ENCODE data around the gene ACAT2.
"Not testable (repeated sequence)": the region's sequence is repeated elsewhere in the genome, so short reads cannot be mapped to it uniquely, and the experiment has no call there.

Gene ACAT2

DNA sequence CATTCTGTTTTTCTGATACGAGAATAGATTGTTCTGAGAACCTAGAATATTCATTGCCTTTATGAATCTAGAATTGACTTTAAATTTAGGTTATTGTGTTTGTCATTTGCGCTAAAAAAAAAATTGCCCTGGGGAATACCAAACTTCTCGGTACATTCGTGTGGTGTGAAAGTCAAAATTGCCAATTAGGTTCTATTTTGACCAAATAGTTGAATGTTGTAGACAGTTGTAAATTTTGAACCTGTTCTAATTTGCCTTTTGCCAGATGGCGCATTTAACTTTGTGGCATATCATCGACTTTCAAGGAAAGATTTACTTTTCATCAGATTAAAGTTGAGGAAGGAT lies 31.5 kb upstream of the ACAT2 start:
- H3K4me3 ChIP-seq (ENCODE audit: low read depth, low read length): peak overlapping the region; percentile 93
- H3K79me2 ChIP-seq (ENCODE audit: control insufficient read depth, insufficient read depth, low read length, unreplicated experiment): peaks cover 95% of the 10 kb centered on the region
- H2AFZ ChIP-seq (ENCODE audit: low read length, unreplicated experiment): no peak overlapping the region
- H3K27ac ChIP-seq (ENCODE audit: low read depth, low read length): no peak overlapping the region
- H3K27me3 ChIP-seq (ENCODE audit: insufficient read depth, low read length): no peaks in the 10 kb centered on the region
- H3K36me3 ChIP-seq (ENCODE audit: insufficient read depth, low read length): peaks cover 4% of the 10 kb centered on the region; the same call in 1 of the 2 replicates
- peaks cover 16% of the 10 kb centered on the region for H3K4me1 ChIP-seq (ENCODE audit: control insufficient read depth, insufficient read depth, low read length, unreplicated experiment)

DNA sequence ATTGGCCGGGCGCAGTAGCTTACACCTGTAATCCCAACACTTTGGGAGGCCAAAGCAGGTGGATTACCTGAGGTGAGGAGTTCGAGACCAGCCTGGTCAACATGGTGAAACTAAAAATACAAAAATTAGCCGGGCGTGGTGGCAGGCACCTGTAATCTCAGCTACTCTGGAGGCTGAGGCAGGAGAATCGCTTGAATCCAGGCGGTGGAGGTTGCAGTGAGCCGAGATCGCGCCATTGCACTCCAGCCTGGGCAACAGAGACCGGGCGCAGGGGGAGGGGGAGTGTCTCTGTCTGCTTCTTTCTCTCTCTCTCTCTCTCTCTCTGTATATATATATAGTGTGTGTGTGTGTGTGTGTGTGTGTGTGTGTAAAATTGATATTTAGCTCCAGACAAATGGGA lies 29.3 kb upstream of the ACAT2 start:
- not testable (repeated sequence) for H3K36me3 ChIP-seq (ENCODE audit: insufficient read depth, low read length); H3K27me3 ChIP-seq (ENCODE audit: insufficient read depth, low read length); H3K4me3 ChIP-seq (ENCODE audit: low read depth, low read length); H2AFZ ChIP-seq (ENCODE audit: low read length, unreplicated experiment); H3K27ac ChIP-seq (ENCODE audit: low read depth, low read length)
- H3K4me1 ChIP-seq (ENCODE audit: control insufficient read depth, insufficient read depth, low read length, unreplicated experiment): peaks cover 12% of the 10 kb centered on the region
- peaks cover 97% of the 10 kb centered on the region for H3K79me2 ChIP-seq (ENCODE audit: control insufficient read depth, insufficient read depth, low read length, unreplicated experiment)

DNA sequence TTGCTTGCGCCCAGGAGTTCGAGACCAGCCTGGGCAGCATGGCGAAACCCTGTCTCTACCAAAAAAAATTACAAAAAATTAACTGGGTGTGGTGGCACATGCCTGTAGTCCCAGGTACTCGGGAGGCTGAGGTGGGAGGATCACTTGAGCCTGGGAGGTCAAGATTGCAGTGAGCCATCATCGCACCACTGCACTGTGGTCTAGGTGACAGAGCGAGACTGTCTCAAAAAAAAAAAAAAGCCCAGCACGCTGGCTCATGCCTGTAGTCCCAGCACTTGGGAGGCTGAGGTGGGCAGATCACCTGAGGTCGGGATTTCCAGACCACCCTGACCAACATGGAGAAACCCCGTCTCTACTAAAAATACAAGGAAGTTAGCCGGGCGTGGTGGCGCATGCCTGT lies 28.4 kb upstream of the ACAT2 start:
- not testable (repeated sequence) for H3K27ac ChIP-seq (ENCODE audit: low read depth, low read length); H2AFZ ChIP-seq (ENCODE audit: low read length, unreplicated experiment); H3K27me3 ChIP-seq (ENCODE audit: insufficient read depth, low read length); H3K36me3 ChIP-seq (ENCODE audit: insufficient read depth, low read length); H3K4me3 ChIP-seq (ENCODE audit: low read depth, low read length)
- peaks cover 97% of the 10 kb centered on the region for H3K79me2 ChIP-seq (ENCODE audit: control insufficient read depth, insufficient read depth, low read length, unreplicated experiment)
- H3K4me1 ChIP-seq (ENCODE audit: control insufficient read depth, insufficient read depth, low read length, unreplicated experiment): peaks cover 17% of the 10 kb centered on the region

DNA sequence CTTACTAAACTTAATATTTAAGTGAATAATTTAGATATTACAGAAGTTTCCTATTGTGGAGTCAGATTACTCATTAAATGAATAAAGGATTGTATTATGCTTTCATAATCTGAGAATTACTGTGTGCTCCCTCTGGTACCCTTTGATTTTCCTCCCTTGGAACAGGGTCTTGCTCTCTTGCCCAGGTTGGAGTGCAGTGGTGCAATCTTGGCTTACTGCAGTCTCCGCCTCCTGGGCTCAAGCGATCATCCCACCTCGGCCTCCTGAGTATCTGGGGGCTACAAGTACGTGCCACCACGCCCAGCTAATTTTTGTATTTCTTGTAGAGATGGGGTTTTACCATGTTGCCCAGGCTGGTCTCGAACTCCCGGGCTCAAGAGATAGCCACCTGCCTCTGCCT lies 24.9 kb upstream of the ACAT2 start:
- H3K79me2 ChIP-seq (ENCODE audit: control insufficient read depth, insufficient read depth, low read length, unreplicated experiment): peaks cover 89% of the 10 kb centered on the region
- H2AFZ ChIP-seq (ENCODE audit: low read length, unreplicated experiment): no peak overlapping the region
- no peak overlapping the region for H3K4me3 ChIP-seq (ENCODE audit: low read depth, low read length)
- H3K4me1 ChIP-seq (ENCODE audit: control insufficient read depth, insufficient read depth, low read length, unreplicated experiment): peaks cover 7% of the 10 kb centered on the region
- H3K27ac ChIP-seq (ENCODE audit: low read depth, low read length): no peak overlapping the region
- no peaks in the 10 kb centered on the region for H3K27me3 ChIP-seq (ENCODE audit: insufficient read depth, low read length)
- peaks cover 13% of the 10 kb centered on the region for H3K36me3 ChIP-seq (ENCODE audit: insufficient read depth, low read length)

DNA sequence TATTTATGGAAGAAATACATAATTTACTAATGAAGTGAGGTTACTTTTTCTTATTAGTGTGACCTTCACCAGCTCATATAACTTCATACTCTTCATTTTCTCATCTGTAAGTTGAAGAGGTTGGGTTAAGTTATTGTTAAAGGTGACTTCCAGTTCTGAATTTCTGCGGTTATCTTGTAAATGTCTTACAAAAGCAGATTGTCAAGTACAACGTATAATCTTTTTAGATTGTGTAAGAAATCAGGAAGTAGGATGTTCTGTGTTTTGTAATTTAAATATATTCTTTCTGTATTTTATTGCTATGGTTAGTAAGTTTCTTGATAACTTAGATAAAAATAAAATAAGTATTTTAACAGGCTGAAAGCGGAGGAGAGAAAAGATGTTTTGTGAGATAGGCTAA lies 22.5 kb upstream of the ACAT2 start:
- no peaks in the 10 kb centered on the region for H3K27me3 ChIP-seq (ENCODE audit: insufficient read depth, low read length)
- no peak overlapping the region for H2AFZ ChIP-seq (ENCODE audit: low read length, unreplicated experiment)
- H3K27ac ChIP-seq (ENCODE audit: low read depth, low read length): no peak overlapping the region
- peaks cover 22% of the 10 kb centered on the region for H3K36me3 ChIP-seq (ENCODE audit: insufficient read depth, low read length)
- H3K4me3 ChIP-seq (ENCODE audit: low read depth, low read length): no peak overlapping the region
- H3K4me1 ChIP-seq (ENCODE audit: control insufficient read depth, insufficient read depth, low read length, unreplicated experiment): peaks cover 7% of the 10 kb centered on the region
- peaks cover 75% of the 10 kb centered on the region for H3K79me2 ChIP-seq (ENCODE audit: control insufficient read depth, insufficient read depth, low read length, unreplicated experiment)

DNA sequence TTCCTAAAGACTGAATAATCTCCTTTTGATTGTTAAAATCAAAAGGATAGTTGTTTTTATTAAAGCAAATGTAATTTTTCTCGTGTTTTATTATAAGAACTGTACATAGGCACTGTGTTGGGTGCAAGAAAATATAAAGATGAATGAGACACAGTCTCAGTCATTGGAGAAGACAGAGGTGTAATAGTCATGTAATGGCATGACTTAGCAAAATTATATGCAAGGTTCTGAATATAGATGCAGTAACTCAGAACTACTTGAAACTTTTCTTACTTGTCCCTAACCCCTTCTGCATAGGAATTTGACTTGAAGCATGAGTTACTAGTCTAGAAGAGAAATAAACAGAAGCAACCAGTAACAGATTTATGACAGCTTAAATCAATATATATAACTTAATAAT lies 19.7 kb upstream of the ACAT2 start:
- Histone ChIP-seq H3K36me3 (ENCODE audit: insufficient read depth, low read length) (peaks cover 48% of the 10 kb centered on the region), H3K79me2 (ENCODE audit: control insufficient read depth, insufficient read depth, low read length, unreplicated experiment) (peaks cover 71% of the 10 kb centered on the region), H3K4me3 (ENCODE audit: low read depth, low read length) (no peak overlapping the region), H3K4me1 (ENCODE audit: control insufficient read depth, insufficient read depth, low read length, unreplicated experiment) (peaks cover 7% of the 10 kb centered on the region), H2AFZ (ENCODE audit: low read length, unreplicated experiment) (no peak overlapping the region), H3K27ac (ENCODE audit: low read depth, low read length) (no peak overlapping the region), H3K27me3 (ENCODE audit: insufficient read depth, low read length) (no peaks in the 10 kb centered on the region)

DNA sequence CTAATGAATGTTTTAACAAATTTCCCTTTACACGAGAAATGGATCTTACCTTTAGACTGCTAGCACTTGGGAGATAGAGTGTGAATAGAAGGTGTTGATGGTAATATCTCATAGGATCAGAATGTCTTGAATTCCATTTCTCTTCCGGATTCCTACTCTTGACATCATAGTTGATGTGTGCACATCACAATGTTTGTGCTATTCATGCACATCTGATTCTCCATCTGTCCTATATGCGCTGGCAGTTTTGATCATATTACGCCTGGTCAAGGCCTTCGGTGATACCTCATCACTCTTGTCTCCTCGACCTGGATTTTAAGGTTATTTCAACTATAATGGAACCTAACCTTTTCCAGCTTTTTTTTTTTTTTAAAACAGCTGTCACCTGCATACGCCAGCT lies 16.8 kb upstream of the ACAT2 start:
- H3K4me1 ChIP-seq (ENCODE audit: control insufficient read depth, insufficient read depth, low read length, unreplicated experiment): no peaks in the 10 kb centered on the region
- no peak overlapping the region for H3K27ac ChIP-seq (ENCODE audit: low read depth, low read length)
- H2AFZ ChIP-seq (ENCODE audit: low read length, unreplicated experiment): no peak overlapping the region
- peaks cover 62% of the 10 kb centered on the region for H3K36me3 ChIP-seq (ENCODE audit: insufficient read depth, low read length)
- H3K4me3 ChIP-seq (ENCODE audit: low read depth, low read length): no peak overlapping the region
- H3K27me3 ChIP-seq (ENCODE audit: insufficient read depth, low read length): no peaks in the 10 kb centered on the region
- H3K79me2 ChIP-seq (ENCODE audit: control insufficient read depth, insufficient read depth, low read length, unreplicated experiment): peaks cover 54% of the 10 kb centered on the region

DNA sequence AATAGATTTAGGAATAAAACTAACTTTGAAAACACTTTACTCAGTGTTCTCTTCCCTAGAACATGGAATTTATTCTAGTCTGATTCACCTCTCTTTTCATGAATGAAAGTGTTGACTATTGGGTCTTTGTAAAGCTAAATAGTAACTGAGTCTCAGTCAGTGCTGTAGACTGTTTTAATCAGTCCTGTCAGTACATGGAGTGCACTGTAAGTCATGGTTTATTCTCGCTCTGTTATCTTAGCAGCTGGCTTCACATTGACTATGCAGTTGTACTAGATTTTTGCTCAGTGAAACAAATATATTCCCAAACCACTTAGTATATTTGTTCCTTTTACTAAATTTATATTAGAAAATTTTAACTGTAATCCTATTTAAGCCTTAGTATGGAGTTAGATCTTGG lies 15.1 kb upstream of the ACAT2 start:
- Histone ChIP-seq H3K4me1 (ENCODE audit: control insufficient read depth, insufficient read depth, low read length, unreplicated experiment) (no peaks in the 10 kb centered on the region), H3K4me3 (ENCODE audit: low read depth, low read length) (no peak overlapping the region), H3K79me2 (ENCODE audit: control insufficient read depth, insufficient read depth, low read length, unreplicated experiment) (peaks cover 39% of the 10 kb centered on the region), H3K27me3 (ENCODE audit: insufficient read depth, low read length) (no peaks in the 10 kb centered on the region), H3K36me3 (ENCODE audit: insufficient read depth, low read length) (peaks cover 58% of the 10 kb centered on the region), H3K27ac (ENCODE audit: low read depth, low read length) (no peak overlapping the region), H2AFZ (ENCODE audit: low read length, unreplicated experiment) (no peak overlapping the region)

DNA sequence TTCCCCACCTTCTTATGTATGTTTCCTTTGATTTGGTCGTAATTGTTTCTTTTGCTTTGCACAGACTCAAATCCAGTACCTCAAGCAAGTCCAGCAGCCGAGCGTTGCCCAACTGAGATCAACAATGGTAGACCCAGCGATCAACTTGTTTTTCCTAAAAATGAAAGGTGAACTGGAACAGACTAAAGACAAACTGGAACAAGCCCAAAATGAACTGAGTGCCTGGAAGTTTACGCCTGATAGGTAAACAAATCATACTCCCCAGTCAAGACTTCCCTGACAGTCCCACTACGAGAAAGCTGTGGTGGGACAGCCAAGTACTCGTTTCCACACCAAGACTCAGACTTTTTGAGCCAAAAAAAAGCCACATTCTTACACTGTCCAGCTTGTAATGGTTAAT lies 13.7 kb upstream of the ACAT2 start:
- not testable (repeated sequence) for H3K27ac ChIP-seq (ENCODE audit: low read depth, low read length); H2AFZ ChIP-seq (ENCODE audit: low read length, unreplicated experiment); H3K4me1 ChIP-seq (ENCODE audit: control insufficient read depth, insufficient read depth, low read length, unreplicated experiment); H3K27me3 ChIP-seq (ENCODE audit: insufficient read depth, low read length); H3K4me3 ChIP-seq (ENCODE audit: low read depth, low read length)
- H3K36me3 ChIP-seq (ENCODE audit: insufficient read depth, low read length): peaks cover 67% of the 10 kb centered on the region
- peaks cover 34% of the 10 kb centered on the region for H3K79me2 ChIP-seq (ENCODE audit: control insufficient read depth, insufficient read depth, low read length, unreplicated experiment)

DNA sequence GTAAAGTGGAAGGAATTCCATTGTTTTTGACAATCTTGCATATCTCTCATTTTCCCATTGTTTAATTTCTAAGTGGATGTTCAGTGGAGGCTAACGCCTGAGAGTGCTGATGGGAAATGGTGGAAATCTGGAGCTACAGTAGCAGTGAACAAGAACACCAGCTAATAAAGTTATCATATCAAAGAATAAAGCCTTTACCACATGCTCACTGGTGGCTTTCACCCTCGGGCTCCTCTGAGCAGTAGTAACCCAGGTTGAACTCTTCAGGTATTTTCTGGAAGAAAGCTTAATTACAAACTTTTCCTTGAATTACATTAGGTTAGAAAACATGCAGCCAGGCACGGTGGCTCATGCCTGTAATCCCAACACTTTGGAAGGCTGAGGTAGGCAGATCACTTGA lies 10.4 kb upstream of the ACAT2 start:
- no peak overlapping the region for H2AFZ ChIP-seq (ENCODE audit: low read length, unreplicated experiment)
- H3K4me1 ChIP-seq (ENCODE audit: control insufficient read depth, insufficient read depth, low read length, unreplicated experiment): no peaks in the 10 kb centered on the region
- H3K36me3 ChIP-seq (ENCODE audit: insufficient read depth, low read length): peaks cover 63% of the 10 kb centered on the region
- H3K4me3 ChIP-seq (ENCODE audit: low read depth, low read length): no peak overlapping the region
- no peak overlapping the region for H3K27ac ChIP-seq (ENCODE audit: low read depth, low read length)
- H3K27me3 ChIP-seq (ENCODE audit: insufficient read depth, low read length): no peaks in the 10 kb centered on the region
- peaks cover 14% of the 10 kb centered on the region for H3K79me2 ChIP-seq (ENCODE audit: control insufficient read depth, insufficient read depth, low read length, unreplicated experiment)

DNA sequence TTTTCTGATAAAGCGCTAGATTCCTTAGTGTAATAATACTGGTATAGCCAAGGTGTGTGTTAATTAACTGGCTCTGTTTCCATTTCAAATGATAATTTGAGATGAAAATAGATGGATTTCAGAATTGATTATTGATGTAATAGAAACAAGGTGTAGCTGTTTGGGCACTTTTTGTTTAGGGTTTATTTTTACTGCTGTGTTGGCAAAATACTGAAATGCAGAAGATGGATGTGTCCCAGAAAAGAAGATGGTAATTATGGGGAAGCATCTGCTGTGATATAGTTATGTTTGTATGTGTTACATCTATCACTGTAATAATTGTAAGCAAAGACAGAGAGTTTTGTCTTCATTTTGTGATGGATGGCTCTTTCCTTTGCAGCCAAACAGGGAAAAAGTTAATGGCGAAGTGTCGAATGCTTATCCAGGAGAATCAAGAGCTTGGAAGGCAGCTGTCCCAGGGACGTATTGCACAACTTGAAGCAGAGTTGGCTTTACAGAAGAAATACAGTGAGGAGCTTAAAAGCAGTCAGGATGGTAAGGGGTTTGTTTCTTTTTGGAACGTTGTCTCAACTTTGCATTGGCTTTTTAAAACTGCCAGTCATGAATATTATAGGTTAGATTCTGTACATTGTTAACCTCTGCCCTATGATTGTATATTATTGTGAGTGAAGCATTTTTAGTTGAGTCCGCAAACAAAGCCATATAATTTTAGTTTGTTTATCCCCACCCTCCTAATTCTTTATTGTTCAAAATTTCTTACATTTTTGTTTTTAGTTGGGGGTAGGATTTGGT lies 8.6 kb upstream of the ACAT2 start:
- Histone ChIP-seq H3K79me2 (ENCODE audit: control insufficient read depth, insufficient read depth, low read length, unreplicated experiment) (peaks cover 5% of the 10 kb centered on the region), H2AFZ (ENCODE audit: low read length, unreplicated experiment) (no peak overlapping the region), H3K4me3 (ENCODE audit: low read depth, low read length) (no peak overlapping the region), H3K36me3 (ENCODE audit: insufficient read depth, low read length) (peaks cover 51% of the 10 kb centered on the region), H3K27ac (ENCODE audit: low read depth, low read length) (no peak overlapping the region), H3K27me3 (ENCODE audit: insufficient read depth, low read length) (no peaks in the 10 kb centered on the region), H3K4me1 (ENCODE audit: control insufficient read depth, insufficient read depth, low read length, unreplicated experiment) (peaks cover 8% of the 10 kb centered on the region)
